Measurements from ENCODE around the gene NRCAM.

NRCAM gene

GRCh38 chr7:108157606-108158335 lies 298.5 kb downstream of the NRCAM start:
- ChIA-PET CTCF (interaction anchor here (0.8 to 1.3 kb wide), 3 partner anchors 9 to 44 kb away, joined by 3 to 5 read pairs (median 4); no protein-coding TSS in a partner anchor), POLR2A (ENCODE audit: low non-redundant PET) (no interaction called here)
- no peak overlapping the region for H3K27ac ChIP-seq
- DNase-seq (ENCODE audit: low spot score) = peak; percentile 11
- TF ChIP-seq, protein P1, sequence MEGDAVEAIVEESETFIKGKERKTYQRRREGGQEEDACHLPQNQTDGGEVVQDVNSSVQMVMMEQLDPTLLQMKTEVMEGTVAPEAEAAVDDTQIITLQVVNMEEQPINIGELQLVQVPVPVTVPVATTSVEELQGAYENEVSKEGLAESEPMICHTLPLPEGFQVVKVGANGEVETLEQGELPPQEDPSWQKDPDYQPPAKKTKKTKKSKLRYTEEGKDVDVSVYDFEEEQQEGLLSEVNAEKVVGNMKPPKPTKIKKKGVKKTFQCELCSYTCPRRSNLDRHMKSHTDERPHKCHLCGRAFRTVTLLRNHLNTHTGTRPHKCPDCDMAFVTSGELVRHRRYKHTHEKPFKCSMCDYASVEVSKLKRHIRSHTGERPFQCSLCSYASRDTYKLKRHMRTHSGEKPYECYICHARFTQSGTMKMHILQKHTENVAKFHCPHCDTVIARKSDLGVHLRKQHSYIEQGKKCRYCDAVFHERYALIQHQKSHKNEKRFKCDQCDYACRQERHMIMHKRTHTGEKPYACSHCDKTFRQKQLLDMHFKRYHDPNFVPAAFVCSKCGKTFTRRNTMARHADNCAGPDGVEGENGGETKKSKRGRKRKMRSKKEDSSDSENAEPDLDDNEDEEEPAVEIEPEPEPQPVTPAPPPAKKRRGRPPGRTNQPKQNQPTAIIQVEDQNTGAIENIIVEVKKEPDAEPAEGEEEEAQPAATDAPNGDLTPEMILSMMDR (conservative IDR thresholded peaks at IDR 0.05; ENCODE audit: low read depth) = no peak

DNA sequence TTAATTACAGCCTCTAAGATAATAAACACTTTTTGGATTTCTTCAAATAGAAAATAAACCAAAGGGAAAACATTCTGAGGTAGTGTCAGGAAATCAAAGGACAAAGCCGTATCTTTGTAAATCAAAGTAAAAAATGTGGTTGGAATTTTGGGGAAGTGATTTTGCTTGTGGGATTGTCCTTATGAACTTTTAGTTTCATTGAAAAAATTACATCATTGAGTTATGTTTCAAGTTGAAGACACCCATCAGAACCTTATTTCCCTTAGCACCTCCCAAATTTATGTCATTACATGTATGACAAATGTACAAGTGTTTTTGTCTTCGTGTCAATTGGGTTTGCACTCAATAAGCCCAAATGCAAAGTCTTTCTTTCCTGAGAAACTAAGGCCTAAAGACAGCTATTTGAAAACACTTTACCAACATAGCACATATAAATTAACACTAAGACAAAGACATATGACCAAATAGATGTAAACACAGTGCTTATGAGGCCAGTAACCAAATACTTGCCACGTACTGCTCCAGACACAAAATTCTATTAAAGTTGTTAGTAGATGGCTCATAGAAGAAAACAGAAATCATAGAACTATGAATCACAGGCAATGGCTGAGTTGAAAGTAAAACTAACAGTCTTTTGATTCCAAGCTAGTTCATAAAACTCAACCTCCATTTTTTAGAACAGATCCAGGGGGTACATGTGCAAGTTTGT lies 299.2 kb downstream of the NRCAM start:
- no peak for DNase-seq (ENCODE audit: low spot score)
- ChIA-PET POLR2A (ENCODE audit: low non-redundant PET) (no interaction called here), CTCF (interaction anchor here (1.1 to 1.3 kb wide), 2 partner anchors 10 to 12 kb away, joined by 3 to 4 read pairs; no protein-coding TSS in a partner anchor)
- H3K27ac ChIP-seq = no peak overlapping the region
- TF ChIP-seq, protein P1 (conservative IDR thresholded peaks at IDR 0.05; ENCODE audit: low read depth) = no peak

DNA sequence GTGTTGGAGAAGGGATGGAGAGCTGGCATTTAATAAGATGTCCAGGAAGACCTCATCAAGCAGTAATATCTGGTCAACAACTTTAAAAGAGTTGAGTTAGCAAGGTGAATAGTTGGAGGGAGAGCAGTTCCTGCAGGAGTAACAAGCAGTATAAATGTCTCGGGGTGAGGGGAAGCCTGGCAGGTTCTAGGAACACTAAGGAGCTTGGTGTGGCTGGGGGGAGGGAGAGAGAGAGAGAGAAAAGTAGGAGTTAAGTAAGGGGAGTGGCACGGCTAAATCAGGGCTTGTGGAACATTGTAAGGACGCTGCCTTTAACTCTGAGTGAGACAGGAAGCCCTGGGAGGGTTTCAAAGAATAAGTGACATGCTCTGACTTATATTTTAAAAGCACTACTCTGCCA lies 304.0 kb downstream of the NRCAM start:
- ChIA-PET POLR2A (ENCODE audit: low non-redundant PET) (no interaction called here), CTCF (no interaction called here)
- TF ChIP-seq, protein P1 (conservative IDR thresholded peaks at IDR 0.05; ENCODE audit: low read depth) = no peak
- H3K27ac ChIP-seq = no peak overlapping the region
- DNase-seq (ENCODE audit: low spot score) = no peak

DNA sequence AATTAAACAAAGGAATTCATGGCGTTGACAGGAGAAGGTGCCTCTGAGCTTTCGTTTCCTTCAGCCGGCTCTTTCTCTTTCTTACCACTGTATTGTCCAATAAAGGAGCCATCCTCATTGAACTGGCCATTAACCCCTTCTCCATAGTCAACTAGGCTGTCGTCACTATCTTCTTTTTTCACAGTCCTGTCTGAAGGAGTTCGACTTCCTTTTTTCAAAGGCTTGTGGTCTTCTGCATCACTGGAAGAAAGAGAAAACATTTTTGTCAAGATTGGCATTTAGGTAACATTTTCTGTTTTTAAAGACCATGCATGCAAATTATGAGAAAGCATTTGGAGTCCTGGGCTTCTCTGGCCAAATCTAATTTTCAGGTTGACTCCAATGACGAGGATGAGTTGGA lies 306.3 kb downstream of the NRCAM start:
- no peak for DNase-seq (ENCODE audit: low spot score)
- CTCF ChIA-PET = no interaction called here
- H3K27ac ChIP-seq = no peak overlapping the region
- TF ChIP-seq, protein P1 (conservative IDR thresholded peaks at IDR 0.05; ENCODE audit: low read depth) = no peak
- POLR2A ChIA-PET (ENCODE audit: low non-redundant PET) = no interaction called here

DNA sequence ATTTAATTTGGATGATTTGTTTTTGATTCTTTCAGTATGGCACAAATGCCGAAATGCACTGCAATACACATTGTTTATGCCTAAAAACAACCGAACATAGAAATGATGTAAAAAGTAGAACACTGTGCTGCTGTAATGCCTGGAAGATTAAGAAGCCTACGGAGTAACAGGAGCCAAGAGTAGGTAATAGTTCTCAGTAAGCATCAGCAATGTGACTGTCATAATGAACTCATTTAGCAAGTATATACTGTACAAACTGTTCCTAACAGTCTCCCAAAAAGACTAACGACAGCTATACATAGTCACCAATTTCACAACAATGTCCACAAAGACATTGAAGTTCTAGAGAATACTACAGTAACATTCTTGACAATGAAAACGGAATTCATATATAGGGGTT lies 307.1 kb downstream of the NRCAM start:
- CTCF ChIA-PET = no interaction called here
- no peak overlapping the region for H3K27ac ChIP-seq

GRCh38 chr7:108147031-108147563 lies 309.1 kb downstream of the NRCAM start:
- no peak for DNase-seq (ENCODE audit: low spot score)

More for the DNA sequence above, 307.1 kb downstream of the NRCAM start:
- POLR2A ChIA-PET (ENCODE audit: low non-redundant PET) = no interaction called here
- TF ChIP-seq, protein P1 (conservative IDR thresholded peaks at IDR 0.05; ENCODE audit: low read depth) = no peak
- no peak for DNase-seq (ENCODE audit: low spot score)

More at GRCh38 chr7:108147031-108147563, 309.1 kb downstream of the NRCAM start:
- ChIA-PET POLR2A (ENCODE audit: low non-redundant PET) (no interaction called here), CTCF (interaction anchor here (0.6 to 0.8 kb wide), 3 partner anchors 14 to 125 kb away, joined by 3 to 5 read pairs (median 4); no protein-coding TSS in a partner anchor)
- TF ChIP-seq, protein P1 (conservative IDR thresholded peaks at IDR 0.05; ENCODE audit: low read depth) = no peak
- H3K27ac ChIP-seq = no peak overlapping the region

All from RWPE1 (cell line).